Stimulated activated CD8-positive, alpha-beta memory T cell treated with anti-CD3 and anti-CD28 coated beads, Interleukin-12 subunit alpha, Interleukin-12 subunit beta, amount 100 ng/mL, for 24 hours (primary cell): Measurements from ENCODE around the gene RRAGC.
A peak's percentile ranks its signal among the peaks of the same experiment; 100 is the strongest.

Experiments
- DNase-seq: peaks from one replicate; pipeline ENCODE4 v3.0.0-alpha.2; 2020; ENCODE audit errors: extremely low read depth

The RRAGC gene, protein sequence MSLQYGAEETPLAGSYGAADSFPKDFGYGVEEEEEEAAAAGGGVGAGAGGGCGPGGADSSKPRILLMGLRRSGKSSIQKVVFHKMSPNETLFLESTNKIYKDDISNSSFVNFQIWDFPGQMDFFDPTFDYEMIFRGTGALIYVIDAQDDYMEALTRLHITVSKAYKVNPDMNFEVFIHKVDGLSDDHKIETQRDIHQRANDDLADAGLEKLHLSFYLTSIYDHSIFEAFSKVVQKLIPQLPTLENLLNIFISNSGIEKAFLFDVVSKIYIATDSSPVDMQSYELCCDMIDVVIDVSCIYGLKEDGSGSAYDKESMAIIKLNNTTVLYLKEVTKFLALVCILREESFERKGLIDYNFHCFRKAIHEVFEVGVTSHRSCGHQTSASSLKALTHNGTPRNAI

DNA sequence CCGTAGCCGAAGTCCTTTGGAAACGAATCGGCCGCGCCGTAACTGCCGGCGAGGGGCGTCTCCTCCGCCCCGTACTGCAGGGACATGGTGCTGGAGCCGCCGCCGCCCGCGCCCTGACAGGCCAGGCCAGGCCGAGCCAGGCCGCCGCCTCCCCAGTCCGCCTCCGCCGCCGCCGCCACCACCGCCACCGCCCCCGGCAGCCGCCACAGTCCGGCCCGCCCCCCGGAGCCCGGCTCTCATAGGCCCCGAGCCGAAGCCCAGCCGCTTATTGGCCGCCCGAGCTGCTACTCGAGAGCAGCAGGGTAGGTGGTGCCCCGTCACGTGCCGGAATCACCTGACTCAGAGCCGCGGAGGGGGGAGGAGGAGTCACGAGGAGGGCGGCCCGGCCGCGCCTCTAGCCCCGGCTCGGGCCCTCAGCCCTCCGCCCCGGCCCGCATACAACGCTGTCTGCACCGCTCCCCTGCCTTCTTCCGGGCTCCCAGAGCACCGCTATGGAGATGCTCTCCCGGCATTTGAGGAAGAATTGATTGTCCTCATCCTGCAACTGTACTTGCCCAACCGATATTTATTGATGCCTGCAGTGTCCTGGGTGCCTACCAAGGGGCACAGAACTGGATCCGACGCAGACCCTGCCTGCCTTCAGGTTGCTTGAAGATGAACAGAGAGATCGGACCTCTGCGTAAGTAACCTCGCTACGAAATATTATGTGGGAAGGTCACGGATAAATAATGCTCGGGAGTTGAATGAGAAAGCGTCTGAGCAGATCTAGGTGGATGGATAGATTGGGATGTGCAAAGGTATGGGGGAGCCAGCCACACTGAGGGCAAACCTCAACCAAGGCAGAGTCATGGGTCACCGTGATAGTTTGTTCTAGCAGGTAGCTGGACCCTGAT, at the start of gene RRAGC:
RRAGC (minus strand) TSS at position 212 of the 893 bp plus-strand sequence; CDS start at position 86, 126 bp downstream.
- peak; percentile 97 for DNase-seq

DNA sequence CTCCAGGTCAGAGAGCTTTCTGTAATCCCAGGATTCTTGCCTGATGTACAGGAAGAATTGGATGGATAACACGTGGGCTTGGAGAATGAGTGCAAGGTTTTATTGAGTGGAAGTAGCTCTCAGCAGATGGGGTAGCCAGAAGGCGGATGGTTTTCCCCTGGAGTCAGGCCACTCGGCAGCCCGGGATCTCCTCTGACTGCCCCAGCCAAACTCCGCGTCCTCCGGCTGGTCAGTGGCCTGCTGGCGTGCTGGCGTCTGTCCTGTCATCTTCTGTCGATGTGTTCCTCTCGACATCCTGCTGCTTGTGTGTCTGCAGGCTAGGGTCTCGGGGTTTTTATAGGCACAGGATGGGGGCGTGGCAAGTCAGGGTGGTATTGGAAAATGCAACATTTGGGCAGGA, 49.2 kb upstream of the RRAGC start:
- DNase-seq: no peak

DNA sequence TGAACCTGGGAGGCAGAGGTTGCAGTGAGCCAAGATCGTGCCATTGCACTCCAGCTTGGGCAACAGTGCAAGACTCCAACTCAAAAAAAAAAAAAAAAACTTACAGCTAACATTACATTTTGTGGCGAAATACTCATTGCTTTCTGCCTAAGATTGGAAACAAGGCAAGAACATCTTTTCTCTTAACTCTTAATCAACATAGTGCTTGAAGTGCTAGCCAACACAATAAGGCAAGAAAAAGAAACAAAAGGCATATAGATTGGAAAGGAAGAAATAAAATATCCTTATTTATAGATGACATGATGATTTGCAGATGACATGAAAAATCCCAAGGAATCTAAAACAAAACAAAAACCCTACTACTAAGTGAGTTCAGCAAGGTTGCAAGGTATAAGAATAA, 46.4 kb upstream of the RRAGC start:
- no peak for DNase-seq

DNA sequence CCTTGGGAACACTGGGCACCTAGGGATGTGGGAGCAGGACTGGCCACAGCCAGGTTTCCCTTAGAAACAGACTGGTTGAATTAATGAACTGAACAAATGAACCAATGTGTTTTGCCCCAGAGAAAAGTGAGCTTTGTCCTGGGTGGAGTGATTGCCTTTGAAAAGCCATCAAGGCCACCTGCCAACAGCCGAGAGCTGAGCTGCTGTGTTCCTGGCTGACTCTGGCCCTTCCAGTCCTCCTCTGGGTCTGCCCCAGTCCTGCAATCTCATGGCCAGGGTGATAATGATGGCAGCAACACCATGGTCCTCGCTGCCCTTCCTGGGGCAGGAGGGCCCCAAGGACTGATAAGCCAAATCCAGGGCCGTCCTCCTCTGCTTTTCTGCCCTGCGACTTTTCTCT, 40.0 kb upstream of the RRAGC start:
- DNase-seq: no peak

DNA sequence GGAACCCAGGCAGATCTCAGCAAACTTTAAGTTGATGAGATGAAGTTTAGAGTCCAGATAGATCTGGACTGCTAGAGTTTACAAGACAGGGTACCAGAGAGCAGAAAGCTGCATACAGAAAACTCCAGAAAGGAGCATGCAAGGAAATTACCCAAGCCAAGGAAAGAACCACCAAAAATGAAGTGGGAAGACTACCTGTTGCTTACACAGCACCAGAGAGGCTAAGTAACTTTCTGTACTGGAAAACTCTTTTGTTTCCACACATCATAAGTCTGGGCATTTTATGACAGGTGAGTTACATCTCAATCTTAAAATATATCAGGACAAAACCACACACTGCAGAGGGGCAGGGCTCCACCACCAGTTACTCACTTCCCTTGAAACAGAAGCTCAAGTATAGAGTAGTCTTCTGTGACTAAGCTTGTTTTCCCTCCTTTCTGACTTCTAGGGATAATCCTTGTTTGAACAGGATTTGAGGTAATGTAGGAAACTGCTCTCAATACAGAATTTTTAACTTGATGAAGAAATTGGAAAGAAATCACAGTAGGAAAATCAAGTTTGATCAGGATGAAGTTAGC, 39.2 kb upstream of the RRAGC start:
- DNase-seq: no peak

DNA sequence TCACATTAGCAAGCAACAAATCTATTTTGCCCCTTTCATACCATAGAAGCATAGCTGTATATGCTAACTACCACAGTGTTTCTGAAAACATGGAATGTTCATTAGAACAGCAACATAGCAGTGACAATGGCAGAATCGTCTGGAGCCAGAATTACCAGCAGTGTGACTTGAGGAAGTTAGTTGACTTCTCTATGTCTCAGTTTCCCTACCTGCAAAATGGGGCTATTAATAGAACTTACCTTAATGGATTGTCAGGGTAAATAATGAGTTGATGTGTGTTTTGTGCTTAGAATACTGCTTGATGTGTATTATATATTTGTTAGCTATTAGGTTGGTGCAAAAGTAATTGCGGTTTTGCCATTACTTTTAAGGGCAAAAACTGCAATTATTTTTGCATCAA, 36.6 kb upstream of the RRAGC start:
- no peak for DNase-seq

DNA sequence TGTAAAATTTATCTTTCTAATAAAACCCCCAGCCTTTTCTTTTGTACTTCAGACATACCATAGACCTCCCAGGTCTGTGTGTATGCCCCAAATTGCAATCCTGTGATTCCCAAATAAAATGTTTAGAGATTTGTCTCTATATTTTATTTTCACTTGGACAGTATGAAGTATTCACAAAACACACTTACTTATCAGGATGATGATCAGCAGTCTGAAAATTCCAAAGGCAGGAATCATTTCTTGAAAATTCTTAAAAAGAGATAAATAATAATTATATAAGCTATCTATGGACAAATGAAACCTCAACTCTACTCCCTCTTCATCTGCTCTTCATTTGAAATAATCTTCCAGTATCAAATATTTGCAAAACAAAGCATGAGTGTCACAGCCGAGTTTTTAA, 33.4 kb upstream of the RRAGC start:
- no peak for DNase-seq

DNA sequence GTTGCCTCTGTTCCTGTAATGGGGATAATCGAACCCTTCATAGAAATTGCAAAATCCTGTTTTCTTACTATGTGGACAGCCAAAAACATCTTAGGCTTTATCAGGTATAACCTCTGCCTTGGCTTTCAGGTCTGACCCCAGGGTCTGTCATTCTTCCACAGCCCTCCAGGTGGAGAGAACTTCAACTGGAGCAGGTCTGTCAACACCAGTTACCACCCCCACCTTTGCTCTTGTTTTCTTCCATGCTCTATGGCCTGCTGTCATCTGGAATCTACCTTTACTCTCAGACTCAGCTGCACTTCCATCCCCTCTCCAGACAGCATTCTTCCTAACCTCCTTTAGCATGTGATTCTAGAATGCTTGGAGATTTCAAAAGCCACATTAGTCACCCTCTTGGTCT, 32.2 kb upstream of the RRAGC start:
- no peak for DNase-seq

DNA sequence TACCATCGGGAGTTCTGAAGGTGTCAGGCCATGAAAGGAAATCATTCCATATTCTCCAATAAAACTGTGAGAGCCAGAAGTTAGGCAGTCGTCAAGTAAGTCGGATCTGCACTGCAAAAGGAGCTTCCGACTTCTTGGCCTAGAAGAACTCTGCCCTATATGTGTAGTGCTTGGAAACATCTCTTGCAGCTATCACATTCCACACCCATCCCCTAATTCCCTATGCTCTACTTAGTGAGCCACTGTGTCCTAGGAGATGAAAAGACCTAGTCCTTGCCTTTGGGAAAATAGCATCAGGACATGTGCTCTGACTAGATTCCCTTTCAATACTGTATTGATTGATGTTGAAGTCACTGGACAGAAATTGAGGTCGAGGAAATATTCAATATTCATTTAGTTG, 30.0 kb upstream of the RRAGC start:
- no peak for DNase-seq

DNA sequence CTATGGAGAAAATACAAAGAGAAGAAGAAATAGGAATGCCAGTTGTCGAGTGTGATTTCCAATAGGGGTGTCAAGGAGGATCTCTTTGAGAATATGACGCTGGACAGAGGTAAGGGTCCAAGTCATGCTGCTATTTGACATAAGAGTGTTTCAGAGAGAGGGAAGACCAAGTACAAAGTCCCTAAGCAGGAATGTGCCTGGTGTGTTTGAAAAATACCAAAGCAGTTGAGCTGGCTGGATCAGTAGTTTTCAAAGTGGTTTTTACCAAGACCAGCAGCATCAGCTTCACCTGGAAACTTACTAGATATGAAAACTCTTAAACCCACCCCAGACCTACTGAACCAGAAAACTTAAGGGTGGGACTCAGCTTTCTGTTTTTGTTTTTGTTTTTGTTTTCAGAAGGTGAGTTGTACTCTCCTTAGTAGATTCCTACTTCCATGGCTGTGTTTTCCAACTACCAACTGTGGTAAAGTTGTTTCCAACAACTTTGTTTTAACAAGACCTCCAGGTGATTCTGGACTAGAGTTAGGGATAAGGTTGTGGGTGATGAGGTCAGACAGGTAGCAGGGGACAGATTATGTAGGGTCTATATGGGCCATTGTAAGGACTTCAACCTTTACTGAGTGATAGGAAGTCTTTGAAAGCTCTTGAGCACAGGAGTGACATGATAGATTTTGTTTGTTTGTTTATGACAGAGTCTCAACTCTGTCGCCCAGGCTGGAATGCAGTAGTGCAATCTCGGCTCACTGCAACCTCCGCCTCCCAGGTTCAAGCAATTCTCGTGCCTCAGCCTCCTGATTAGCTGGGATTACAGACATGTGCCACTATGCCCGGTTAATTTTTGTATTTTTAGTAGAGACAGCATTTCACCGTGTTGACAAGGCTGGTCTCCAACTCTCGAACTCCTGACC, 29.1 kb upstream of the RRAGC start:
- DNase-seq: no peak

DNA sequence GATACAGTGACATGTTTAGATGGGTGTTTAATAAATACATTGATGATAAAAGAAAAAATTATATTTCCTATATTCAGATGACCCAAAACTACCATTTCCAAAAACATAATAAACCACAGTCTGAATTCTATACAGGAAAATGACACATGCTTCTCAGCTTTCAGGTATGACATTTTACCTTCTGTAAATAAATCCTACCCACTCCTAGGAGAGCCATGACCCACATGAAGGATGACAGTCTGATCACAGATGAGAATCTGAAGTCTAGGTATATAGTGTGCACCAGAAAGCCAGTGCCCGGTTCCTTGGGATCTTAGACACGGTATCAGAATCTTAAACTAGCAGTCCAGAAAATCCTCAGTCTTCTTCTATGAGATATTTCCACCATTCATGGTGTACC, 25.5 kb upstream of the RRAGC start:
- DNase-seq: no peak

DNA sequence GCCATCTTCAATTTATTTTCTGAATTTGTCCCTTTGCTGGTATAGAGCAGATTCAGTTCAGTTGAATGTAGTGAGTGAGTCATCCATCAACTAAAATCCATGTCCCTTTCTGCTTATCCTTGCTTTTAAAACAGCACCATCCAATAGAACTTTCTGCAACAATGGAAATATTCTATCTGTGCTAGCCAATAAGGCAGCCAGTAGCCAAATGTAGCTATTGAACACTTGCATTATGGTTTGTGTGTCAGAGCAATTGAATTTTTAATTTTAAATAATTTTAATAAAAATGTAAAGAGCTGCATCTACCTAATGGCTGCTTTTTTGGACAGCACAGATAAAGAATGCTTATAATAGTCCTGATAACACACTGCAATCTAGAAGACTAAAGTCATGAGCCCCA, 21.9 kb upstream of the RRAGC start, which contains the start of gene GJA9:
GJA9 (minus strand) TSS at position 101 of the 400 bp plus-strand sequence. CDS start 5,489 bp downstream, outside the sequence.
- DNase-seq: no peak

DNA sequence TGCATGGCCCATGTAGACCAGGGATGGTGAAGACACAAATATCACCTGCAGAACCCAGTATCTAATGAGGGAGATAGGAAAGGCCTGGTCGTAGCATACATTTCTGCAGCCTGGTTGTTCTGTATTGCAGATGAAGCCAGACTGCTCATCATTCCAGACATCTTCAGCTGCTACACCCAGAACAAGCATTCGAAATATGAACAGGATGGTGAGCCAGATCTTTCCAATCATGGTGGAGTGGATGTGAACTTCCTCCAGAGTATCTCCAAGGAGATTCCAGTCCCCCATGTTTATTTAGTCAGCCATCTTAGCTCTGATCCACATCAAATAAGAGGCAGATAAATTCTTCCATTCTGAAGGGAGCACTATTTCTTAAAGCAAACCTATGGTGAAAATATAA, 16.2 kb upstream of the RRAGC start:
- DNase-seq: no peak

DNA sequence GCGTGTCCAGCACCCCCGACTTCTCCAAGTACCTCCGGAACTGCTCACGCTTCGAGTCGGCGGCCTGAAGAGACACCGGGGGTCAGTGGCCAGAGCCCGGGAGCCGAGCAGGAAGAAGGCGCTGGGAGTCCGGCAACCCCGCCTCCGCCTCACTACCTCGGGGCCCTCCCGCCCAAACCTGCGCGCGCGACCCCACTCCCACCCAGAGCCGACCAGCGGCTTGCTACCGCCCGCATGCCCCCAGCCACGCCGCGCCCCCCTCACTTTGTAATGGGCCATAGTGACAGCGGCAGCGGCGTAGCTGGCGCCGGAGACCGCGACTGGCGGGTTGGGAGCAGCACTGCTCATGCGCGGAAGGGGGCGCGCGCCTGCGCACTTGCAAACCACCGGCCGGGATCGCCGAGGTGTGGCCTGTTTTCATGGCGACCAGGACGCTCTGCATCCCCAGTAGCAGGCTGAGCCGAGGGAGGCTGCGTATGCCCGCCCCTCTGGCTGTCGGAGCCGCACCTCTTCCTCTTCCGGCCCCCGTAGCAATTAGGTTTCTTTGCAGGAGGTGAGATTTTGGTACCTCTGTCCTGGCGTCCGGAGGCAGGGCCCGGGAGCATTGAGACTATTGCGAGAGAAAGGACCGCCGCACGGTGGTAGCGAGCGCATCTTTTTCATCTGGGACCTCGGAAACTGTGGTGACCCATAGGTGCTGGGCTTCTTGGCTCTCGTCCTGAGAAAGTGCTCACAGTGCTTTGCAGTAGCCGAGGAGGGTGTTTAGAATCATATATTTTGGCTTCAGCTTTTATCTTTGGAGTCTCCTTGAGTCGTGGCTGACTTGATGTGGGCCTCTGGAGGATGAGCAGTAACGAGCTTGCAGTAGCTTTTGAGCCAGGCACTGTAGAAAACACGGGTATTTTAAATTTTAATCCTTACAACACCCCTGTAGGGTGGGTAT, 13.7 kb upstream of the RRAGC start, which contains the start of gene MYCBP:
MYCBP (minus strand) TSS at position 322 of the 943 bp plus-strand sequence; CDS start at position 279, 43 bp downstream.
- peak; percentile 93 for DNase-seq

DNA sequence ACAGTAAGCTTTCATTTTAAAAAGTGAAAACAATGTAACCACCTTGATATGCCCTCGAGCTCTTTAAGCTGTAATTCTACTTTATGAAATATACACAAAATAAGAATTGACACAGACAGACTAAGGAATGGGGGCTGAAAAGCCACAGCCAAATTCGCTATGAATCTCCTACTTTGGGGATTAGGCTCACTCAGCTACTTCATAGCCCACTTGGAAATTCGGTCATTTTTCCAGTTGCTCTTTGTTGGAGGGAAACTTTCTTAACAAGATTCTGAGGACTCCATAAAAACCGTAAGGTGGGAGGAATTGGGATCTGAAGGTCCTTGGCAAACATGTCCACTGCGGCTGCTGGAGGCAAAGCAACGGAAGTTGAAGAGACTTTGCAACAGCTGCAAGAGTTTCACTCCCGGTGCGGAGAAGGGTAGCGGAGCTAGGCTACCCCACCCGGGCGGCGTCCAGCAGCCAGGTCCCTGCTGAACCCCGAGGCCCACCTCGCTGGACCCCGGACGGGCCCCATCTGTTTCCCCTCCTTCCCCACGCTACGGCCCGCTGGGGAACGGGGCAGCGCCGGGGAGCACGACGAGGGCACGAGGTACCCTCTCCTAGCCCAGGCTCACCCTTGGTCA, 12.9 kb upstream of the RRAGC start:
- no peak for DNase-seq

DNA sequence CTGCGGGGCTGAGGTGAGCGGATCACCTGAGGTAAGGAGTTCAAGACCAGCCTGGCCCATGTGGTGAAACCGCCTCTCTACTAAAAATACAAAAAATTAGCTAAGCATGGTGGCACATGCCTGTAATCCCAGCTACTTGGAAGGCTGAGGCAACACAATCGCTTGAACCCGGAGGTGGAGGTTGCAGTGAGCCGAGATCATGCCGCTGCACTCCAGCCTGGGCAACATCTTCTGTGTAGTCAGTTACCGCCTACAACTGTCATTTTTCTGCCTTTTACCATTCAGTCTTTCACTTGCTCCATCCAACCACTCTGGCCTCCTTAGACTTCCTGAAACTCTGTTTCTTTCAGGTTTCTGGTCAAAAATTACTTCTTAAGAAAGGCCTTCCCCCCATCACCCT, 11.4 kb upstream of the RRAGC start:
- DNase-seq: no peak

DNA sequence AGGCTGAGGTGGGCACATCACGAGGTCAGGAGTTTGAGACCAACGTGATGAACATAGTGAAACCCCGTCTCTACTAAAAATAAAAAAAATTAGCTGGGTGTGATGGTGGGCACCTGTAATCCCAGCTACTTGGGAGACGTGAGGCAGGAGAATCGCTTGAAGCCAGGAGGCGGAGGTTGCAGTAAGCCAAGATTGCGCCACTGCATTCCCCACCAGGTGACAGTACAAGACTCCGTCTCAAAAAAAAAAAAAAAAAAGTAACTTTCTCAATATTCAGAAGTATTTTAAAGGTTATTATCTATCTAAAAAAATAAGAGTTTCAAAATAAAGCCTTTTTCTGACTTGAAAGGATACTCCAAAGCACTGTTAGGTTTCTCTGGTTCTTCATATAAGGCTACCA, 7.6 kb upstream of the RRAGC start:
- no peak for DNase-seq

DNA sequence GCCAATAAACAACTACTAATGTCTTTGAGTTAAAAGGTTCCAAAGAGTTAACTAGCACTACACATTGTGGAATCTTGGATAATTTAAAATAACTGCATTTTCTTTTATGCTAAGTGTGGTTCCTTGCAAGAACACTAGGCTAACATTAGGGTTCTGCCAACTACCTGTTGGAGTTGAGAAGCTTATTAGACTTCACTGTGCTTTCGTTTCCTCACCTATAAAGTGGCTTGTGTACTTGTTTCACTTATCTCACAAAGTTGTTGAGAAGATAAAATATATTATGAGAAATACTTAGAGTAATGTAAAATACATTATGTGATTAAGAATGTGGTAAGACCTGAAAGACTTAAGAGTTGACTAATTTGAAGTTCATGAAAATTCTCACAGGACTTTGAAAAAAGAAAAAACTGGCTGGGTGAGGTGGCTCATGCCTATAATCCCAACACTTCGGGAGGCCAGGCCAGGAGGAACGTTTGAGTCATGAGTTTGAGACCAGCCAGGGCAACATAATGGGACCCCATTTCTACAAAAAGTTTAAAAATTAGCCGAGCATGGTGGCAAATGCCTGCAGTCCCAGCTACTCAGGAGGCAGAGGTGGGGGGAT, 5.6 kb upstream of the RRAGC start:
- DNase-seq: no peak

DNA sequence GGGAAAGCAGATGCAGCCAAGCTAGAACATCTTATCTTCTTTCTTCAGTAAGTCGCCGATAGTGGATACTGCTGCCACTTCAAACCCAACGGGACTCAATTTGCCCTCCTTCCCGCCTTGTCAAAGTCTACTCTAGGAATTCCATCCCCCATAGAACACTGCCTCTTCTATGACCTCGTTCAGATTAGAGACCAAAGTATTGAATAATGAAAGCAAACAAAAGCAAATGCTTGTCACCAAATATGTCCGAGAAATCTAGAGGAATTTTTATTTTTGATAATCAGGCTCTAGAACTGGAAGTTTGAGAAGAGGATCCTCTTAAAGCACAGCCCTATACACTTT, 853 bp upstream of the RRAGC start:
- no peak for DNase-seq
